ENCODE data around the gene PDE1A.

The PDE1A gene

GRCh38 chr2:182261860-182262387 is 164.9 kb downstream of the PDE1A start:
- DNase-seq, result no peak

- no peak for DNase-seq
These were observed 167.1 kb downstream of the PDE1A start for GRCh38 chr2:182259629-182260150.

GRCh38 chr2:182252534-182252933 is 174.3 kb downstream of the PDE1A start:
- no peak for DNase-seq

GRCh38 chr2:182248898-182249297 is 177.9 kb downstream of the PDE1A start:
- DNase-seq, result no peak

GRCh38 chr2:182248362-182248761 is 178.5 kb downstream of the PDE1A start:
- DNase-seq, result no peak

GRCh38 chr2:182247831-182248230 is 179.0 kb downstream of the PDE1A start:
- no peak for DNase-seq

GRCh38 chr2:182245963-182246362 is 180.9 kb downstream of the PDE1A start:
- DNase-seq, result no peak

- DNase-seq, result no peak
These were observed 184.2 kb downstream of the PDE1A start for GRCh38 chr2:182242609-182243008.

- no peak for DNase-seq
These were observed 184.9 kb downstream of the PDE1A start for GRCh38 chr2:182241936-182242335.

GRCh38 chr2:182240862-182241371 is 185.9 kb downstream of the PDE1A start:
- peak; percentile 7 for DNase-seq

- DNase-seq, result no peak
These were observed 196.3 kb downstream of the PDE1A start for GRCh38 chr2:182230561-182230960.

- peak; percentile 61 for DNase-seq
These were observed 197.5 kb downstream of the PDE1A start for GRCh38 chr2:182229297-182229696.

- DNase-seq, result no peak
These were observed 198.1 kb downstream of the PDE1A start for GRCh38 chr2:182228741-182229140.

GRCh38 chr2:182228073-182228473 is 198.8 kb downstream of the PDE1A start:
- DNase-seq, result no peak

- DNase-seq, result no peak
These were observed 200.0 kb downstream of the PDE1A start for GRCh38 chr2:182226807-182227206.

GRCh38 chr2:182224669-182225068 is 202.2 kb downstream of the PDE1A start:
- DNase-seq, result no peak

GRCh38 chr2:182220998-182221397 is 205.8 kb downstream of the PDE1A start:
- DNase-seq, result no peak

GRCh38 chr2:182220335-182220734 is 206.5 kb downstream of the PDE1A start:
- DNase-seq, result no peak

GRCh38 chr2:182210669-182211068 is 216.2 kb downstream of the PDE1A start:
- DNase-seq, result no peak

- no peak for DNase-seq
These were observed 218.4 kb downstream of the PDE1A start for GRCh38 chr2:182208421-182208820.

GRCh38 chr2:182207049-182207746 is 219.6 kb downstream of the PDE1A start:
- no peak for DNase-seq

- no peak for DNase-seq
These were observed 229.3 kb downstream of the PDE1A start for GRCh38 chr2:182197529-182197928.

- no peak for DNase-seq
These were observed 233.5 kb downstream of the PDE1A start for GRCh38 chr2:182193291-182193690.

- no peak for DNase-seq
These were observed 235.8 kb downstream of the PDE1A start for GRCh38 chr2:182191061-182191460.

GRCh38 chr2:182187130-182187529 is 239.7 kb downstream of the PDE1A start:
- DNase-seq, result no peak

Measured in inflammatory macrophage treated with lipopolysaccharide for 4 hours (primary cell).